ENCODE data around the gene SLC24A4.

- TF ChIP-seq POLR2A (IDR thresholded peaks at IDR 0.05; ENCODE audit: low read depth, low read length) (no peak), BHLHE40 (IDR thresholded peaks at IDR 0.05; ENCODE audit: low read depth, low read length) (no peak), CTCF (conservative IDR thresholded peaks at IDR 0.05; ENCODE audit: low read depth, low read length) (no peak), NFE2L2 (IDR thresholded peaks at IDR 0.05; ENCODE audit: low read depth, low read length) (no peak), FOS (IDR thresholded peaks at IDR 0.05; ENCODE audit: low read depth, low read length) (no peak), RFX5 (IDR thresholded peaks at IDR 0.05; ENCODE audit: low read depth, low read length) (no peak), CEBPB (IDR thresholded peaks at IDR 0.05; ENCODE audit: low read depth, low read length) (no peak), MAFK (IDR thresholded peaks at IDR 0.05; ENCODE audit: low read depth, low read length) (no peak)
Measured at GRCh38 chr14:92510972-92511371, 188.0 kb downstream of the SLC24A4 start.

Data from IMR-90 (cell line).